Erythroblast (primary cell): Measurements from ENCODE around the gene CCDC127.
A peak's percentile ranks its signal among the peaks of the same experiment; 100 is the strongest.

Experiments used
- DNase-seq, 2 experiments: peaks; one replicate each; lab custom pipeline; 2025; lab: John Stamatoyannopoulos, UW
- GATA1 ChIP-seq: IDR thresholded peaks from 2 replicates; pipeline ENCODE4 v1.6.1; 2011; ENCODE audit warnings: low read depth, mild to moderate bottlenecking, control low read depth, low read length, moderate library complexity
- POLR2A ChIP-seq: IDR thresholded peaks from 2 replicates; pipeline ENCODE4 v1.6.1; 2011; ENCODE audit warnings: mild to moderate bottlenecking, low read length

CCDC127 gene

DNA sequence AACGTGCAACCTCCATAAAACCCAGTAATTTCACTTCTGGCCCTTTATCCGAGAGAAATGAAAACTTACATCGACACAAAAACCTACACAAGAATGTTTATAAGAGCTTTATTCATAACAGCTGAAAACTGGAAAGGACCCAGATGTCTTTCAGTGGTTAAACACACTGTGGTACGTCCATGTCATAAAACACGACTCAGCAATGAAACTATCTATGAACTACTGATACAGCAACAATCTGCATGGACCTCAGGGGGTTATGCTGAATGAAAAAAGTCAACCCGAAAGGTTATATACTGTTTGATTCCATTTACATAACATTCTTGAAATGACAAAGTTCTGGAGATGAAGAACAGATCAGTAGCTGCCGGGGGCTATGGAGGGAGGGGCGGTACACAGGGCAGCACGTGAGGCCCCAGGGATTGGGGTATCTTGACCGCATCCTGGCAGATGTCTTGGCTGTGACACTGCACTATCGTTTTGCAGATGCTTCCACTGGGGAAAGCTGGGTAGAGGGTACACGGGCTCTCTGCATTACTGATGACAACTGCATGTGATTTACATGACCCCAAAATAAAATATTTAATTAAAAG, 4.1 kb downstream of the CCDC127 start:
- TF ChIP-seq GATA1 = no peak
- no peak for TF ChIP-seq POLR2A
- DNase-seq = no peak

DNA sequence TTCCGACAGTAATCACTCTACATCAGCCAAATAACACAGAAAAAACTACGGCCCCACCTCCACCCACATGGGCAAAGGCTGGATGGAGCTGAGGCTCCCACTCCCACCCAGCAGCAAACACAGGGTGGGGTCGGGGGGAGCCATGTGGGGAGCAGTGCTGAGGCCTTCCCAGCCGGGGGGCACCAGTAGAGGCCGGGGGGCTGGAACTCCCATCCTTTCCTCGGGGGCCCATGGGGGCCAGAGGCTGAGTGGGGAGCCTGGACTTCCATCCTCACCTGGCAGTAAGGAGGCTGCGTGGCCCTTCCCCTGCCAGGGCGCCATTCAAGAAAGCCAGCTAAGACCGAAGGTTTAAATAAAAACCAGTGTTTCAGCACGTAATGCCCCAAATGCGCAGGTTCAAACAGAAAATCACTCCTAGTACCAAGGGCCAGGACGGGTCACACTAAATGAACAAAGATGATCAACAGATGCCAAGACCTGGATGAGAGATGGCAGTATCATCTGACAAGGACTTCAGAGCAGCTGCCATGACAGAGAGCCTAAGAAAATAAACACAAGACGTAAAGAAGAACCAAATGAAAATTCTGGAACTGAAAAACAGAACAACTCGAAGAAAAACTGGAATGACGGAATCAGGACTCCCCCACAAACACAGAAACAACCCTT, 9.4 kb downstream of the CCDC127 start:
- TF ChIP-seq GATA1 (no peak), POLR2A (no peak)
- no peak for DNase-seq

DNA sequence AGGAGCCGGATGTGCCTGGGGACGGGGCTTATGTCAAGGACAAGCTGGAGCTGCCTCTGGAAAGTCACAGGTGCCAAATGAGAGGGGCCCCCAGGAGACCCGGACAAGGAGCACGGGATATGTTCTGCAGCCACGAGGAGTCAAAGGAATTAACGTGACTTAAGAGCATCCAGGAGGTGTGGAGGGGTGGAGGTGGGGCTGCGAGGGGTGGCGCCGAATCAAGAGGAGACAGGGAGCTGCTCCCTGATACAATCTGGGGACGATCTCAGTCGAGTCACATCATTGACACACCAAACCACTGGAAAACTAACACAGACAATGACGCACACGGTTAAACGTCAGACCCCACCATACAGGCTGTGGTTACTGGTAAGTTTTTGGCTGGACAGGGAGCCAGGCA, 10.4 kb downstream of the CCDC127 start:
- TF ChIP-seq POLR2A (no peak), GATA1 (no peak)

DNA sequence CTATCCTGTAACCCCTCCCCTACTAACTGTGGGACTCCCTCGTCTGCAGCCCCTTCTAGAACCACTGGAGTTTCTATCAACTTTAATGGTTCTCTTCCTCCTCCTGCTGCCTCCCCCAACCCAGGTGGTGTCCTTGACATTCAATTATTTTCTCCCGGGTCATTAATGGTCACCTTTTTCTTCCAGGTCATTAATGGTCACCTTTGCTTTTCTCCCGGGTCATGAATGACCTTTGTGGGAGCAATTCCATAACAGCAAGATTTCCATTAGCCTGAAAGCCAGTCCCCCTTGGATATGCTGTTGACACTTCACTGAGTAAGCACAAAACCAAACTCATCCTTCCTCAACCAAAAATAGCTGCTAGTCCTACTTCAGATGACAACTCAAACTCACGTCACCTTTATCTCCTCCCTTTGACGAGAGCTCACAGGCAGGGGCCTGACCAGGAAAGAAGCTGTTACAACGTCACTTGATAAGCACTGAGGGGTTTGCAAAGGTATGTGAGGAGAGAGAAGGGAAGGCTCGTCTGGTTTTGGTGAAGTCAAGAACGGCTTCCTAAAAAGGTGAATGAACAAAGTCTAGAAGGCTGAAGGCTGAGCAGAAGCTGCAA, 10.9 kb downstream of the CCDC127 start:
- peak in 1 of 2 experiments; percentile 11 for DNase-seq
- TF ChIP-seq GATA1 (no peak), POLR2A (no peak)

More for the DNA sequence above, 10.4 kb downstream of the CCDC127 start:
- no peak for DNase-seq

DNA sequence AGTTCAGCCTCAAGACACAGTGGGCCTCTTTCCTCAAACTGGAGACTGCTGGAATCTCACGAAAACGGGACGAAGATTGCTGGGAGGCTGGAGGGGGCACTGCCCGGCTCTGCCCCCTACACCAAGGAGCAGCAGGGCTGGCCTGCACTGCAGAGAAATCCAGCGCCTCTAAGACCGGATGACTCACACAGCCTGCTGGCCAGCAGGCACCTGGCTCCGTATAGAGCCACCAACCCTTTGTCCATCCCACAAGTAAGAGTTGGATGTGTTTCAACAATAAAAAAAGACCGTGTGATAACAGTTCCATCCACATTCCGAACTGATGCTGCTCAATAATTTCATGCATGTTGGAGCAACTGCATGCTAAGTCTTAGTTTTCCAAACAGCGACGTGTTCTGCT, 11.5 kb downstream of the CCDC127 start:
- no peak for TF ChIP-seq GATA1
- TF ChIP-seq POLR2A = no peak
- no peak for DNase-seq

DNA sequence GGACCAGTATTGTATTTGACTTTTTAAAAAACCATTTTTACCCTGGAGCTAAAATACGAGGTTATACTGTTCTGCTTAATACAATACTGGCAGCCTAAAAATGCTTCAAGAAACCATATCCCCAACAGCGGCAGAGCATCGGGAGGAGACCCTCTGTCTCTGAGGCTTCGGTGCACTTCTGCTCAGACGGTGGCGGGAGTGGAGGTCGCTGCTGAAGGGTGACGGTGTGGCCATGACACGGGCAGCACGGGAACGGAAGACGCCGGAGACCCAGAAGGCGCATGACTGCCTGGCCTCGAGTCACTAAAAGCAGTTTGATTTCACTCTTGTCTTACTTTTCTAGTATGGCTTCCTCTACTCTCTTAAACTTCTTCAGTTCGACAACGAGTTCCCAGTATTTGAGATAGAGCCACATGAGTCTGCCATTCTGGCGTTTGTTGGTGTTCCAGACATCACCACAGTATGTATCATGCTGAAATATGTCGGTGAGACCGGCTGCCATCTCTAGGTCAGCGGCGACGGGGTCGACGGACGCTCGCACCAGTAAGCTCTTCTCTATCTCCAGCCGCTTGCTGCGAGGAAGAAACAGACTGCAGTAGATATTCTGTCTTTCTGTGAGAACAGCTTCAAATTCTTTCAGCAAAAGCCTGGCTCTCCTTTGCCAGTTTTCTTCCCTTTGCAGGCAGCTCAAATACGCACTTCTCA, 12.8 kb downstream of the CCDC127 start:
- TF ChIP-seq GATA1 (no peak), POLR2A (no peak)
- no peak for DNase-seq

DNA sequence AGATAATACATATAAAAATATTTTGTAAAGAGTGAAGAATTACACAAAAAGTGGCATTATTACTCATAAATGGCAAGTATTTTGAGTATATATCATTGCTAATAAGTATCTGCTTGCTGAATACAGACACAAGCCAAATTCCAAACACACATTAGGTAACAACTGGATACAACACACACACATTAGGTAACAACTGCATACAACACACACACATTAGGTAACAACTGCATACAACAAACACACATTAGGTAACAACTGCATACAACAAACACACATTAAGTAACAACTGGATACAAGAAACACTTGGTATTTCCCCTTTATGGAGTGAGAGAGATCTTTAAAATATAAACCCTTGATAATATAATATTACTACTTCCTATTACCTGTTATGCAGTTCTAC, 13.5 kb downstream of the CCDC127 start:
- TF ChIP-seq POLR2A (no peak), GATA1 (no peak)
- no peak for DNase-seq

DNA sequence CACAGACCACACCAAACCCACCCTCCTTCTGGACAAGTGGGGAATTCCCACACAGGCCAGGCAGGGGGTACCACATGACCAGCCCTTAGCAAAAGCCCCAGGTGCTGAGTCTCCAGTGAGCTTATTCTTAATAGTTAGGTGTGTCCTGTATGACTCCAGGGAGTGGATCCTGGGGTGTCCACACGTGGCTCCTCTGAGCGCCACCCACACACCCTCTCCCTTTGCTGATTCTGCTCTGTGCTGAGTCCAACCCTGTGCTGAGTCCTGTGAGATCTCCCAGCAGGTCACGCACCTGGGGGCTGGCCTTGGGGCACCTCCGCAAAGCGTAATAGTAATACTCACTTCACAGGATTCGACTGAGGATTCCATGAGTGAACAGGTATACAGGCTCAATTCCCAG, 14.0 kb downstream of the CCDC127 start:
- TF ChIP-seq GATA1 (no peak), POLR2A (no peak)
- no peak for DNase-seq

DNA sequence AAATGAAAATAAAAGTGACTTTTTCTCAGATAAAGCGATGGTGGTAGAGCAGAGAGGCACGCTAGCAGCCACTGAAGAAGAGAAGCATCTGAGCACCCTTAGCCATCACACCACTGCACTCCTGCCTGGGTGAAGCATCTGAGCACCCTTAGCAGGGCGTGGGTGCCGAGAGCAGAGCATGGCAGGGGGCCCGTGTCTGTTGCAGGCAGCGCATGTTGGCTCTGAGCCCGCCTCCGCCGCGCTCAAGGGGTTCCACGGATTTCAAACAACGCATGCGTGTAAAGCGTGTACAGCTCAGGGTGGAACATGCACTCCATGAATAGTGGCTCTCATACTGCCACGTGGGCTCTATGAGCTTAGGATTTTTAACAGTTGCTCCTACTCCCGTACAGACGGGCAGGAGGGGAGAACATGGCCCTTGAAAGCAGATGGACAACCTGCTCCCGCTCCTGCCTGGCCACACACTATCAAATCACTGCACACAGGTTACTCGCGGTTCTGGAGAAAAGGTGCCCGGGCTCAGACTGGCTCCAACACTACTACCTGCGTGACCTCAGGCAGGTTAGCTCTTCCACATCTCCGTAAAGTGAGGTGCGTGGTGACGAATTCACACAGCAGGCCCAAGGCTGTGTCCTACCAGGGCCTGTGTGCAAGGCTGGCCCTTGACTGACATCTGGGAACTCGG, 14.6 kb downstream of the CCDC127 start:
- TF ChIP-seq GATA1 (no peak), POLR2A (no peak)
- no peak for DNase-seq

DNA sequence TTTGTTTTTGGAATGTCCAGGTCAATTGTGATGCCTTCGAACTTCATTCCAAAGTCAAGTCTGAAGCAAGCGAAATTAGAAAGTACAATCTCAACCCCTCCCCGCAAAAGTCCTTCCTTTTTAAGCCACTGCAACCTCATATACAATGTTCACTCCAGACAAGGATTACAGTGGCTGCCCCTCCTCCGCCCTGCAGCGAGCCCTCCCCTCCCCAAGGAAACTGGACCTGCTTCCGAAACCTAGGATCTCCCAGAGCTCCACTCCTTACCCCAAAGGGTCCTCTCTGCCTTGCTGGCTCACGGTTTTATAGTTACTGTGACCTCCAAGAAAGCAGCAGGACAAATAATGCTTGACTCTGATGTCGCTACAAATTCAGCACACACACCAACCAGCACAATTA, 16.3 kb downstream of the CCDC127 start:
- TF ChIP-seq GATA1 (no peak), POLR2A (no peak)
- no peak for DNase-seq

DNA sequence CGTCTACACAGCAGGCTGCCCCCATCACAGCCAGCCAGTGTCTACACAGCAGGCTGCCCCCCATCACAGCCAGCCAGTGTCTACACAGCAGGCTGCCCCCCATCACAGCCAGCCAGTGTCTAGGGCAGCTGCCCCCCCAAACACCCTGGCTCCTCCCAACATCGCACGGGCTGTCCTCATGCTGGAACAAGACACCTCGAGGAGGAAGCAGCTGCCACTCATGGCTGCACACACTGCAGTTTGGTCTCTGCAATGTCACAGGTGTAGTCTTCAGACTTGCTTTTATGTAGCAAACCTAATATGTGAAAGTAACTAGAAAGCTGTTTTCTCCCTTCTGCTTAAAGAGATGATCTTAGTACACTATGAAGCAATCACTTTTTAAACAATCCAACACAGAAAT, 17.0 kb downstream of the CCDC127 start:
- no peak for TF ChIP-seq POLR2A
- no peak for TF ChIP-seq GATA1
- DNase-seq = no peak

DNA sequence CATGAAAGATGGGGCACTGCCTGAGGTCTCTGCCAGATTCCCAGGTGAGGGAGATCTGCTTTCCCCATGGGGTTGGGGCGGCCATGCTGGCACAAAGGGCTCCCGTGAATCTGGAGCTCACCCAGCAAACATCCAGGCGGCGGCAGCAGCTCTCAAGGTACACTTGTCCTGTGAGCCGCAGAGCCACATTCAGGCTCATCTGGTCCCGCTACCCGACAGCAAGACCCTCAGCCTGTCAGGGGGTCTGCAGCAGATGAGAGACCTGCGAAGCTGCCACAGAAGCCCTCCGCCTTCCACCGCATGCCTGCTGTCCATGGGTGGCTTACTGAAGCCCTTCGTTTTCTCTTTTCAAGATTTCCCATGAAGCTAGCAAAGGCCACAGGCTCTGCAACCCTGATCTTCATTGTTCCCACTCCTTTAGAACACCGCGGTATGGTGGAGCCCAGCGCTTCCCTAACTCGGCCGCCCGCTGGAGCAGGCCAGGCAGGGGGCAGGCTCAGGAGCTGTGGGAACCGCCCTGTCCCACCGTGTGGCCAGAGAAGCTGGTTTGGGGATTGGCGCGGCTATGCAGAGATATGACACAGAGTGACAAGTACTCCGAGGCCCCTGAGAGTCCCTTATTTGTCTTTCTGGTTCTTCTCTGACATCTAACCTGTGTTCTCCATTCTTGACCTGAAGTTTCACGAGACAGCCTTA, 17.9 kb downstream of the CCDC127 start:
- DNase-seq = no peak
- TF ChIP-seq POLR2A (no peak), GATA1 (no peak)

DNA sequence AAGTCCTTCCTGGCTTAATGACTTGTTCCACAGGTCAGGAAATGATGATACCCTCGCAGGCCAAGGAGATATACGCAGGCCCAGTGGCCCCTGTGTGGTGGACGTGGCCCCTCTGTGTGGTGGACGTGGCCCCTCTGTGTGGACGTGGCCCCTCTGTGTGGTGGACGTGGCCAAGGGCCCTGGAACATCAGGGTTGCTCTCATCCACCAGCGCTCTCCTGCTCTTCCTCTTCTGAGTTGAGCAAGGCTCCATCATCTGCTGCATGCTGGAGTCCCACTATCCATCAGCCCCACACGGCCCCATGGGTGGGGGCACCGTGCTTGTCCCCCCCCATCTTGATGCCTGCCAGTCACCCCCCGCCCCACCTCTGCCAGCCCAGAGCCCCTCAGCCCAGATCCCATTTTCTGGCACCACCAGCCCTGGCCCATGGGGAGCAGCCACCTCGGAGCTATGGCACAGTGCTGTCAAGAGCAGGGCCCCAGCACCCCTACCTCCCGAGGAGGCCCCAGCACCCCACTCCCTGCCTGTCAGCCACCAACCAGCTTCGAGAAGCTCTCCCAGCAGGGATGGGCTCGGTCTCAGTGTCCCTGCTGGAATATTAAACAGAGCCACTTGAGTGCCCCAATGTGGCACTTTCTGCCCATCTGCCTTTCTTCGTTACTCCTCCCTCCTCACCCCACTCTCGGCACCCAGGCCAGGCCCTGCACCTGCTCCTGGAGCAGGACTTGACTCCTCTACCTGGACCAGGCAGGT, 18.6 kb downstream of the CCDC127 start:
- no peak for DNase-seq
- no peak for TF ChIP-seq POLR2A
- TF ChIP-seq GATA1 = no peak
